Fibroblast of skin of right biceps (primary cell): ENCODE results near the gene SLC16A13.
"Not testable (repeated sequence)": the region's sequence is repeated elsewhere in the genome, so short reads cannot be mapped to it uniquely, and the experiment has no call there.

ENCODE experiments used
- DNase-seq: peaks from one replicate; pipeline ENCODE4 v3.0.0-alpha.2; 2013

The SLC16A13 gene

GRCh38 chr17:7035591-7036368 lies at the start of gene SLC16A13:
Gene SLC16A13, plus strand, starts transcription at chr17:7036015. Its CDS starts 368 bp downstream, at chr17:7036383.
- DNase-seq = peak; percentile 95

GRCh38 chr17:6986676-6987075 lies 49.1 kb upstream of the SLC16A13 start:
- no peak for DNase-seq

GRCh38 chr17:6989779-6990178 lies 46.0 kb upstream of the SLC16A13 start:
- no peak for DNase-seq

GRCh38 chr17:6993613-6994056 lies 42.2 kb upstream of the SLC16A13 start:
- not testable (repeated sequence) for DNase-seq

- DNase-seq = no peak
These were observed 41.7 kb upstream of the SLC16A13 start for GRCh38 chr17:6994118-6994598.

GRCh38 chr17:6994666-6995256 lies 41.1 kb upstream of the SLC16A13 start:
- peak; percentile 64 for DNase-seq

GRCh38 chr17:6995500-6996255 lies 40.1 kb upstream of the SLC16A13 start, which contains the start of gene ALOX12:
Gene ALOX12, plus strand, starts transcription at chr17:6996049. Its CDS starts 69 bp downstream, at chr17:6996118.
- peak; percentile 24 for DNase-seq

GRCh38 chr17:6996256-6997011 lies 39.4 kb upstream of the SLC16A13 start:
- no peak for DNase-seq

GRCh38 chr17:6997171-6997570 lies 38.6 kb upstream of the SLC16A13 start:
- DNase-seq = no peak

GRCh38 chr17:6998855-6999508 lies 36.8 kb upstream of the SLC16A13 start:
- no peak for DNase-seq

GRCh38 chr17:7001318-7001961 lies 34.4 kb upstream of the SLC16A13 start:
- no peak for DNase-seq

- no peak for DNase-seq
These were observed 33.3 kb upstream of the SLC16A13 start for GRCh38 chr17:7002288-7003047.

- no peak for DNase-seq
These were observed 32.1 kb upstream of the SLC16A13 start for GRCh38 chr17:7003745-7004144.

- DNase-seq = peak; percentile 66
These were observed 31.2 kb upstream of the SLC16A13 start for GRCh38 chr17:7004398-7005253.

GRCh38 chr17:7005716-7006115 lies 30.1 kb upstream of the SLC16A13 start:
- DNase-seq = no peak

GRCh38 chr17:7007143-7007542 lies 28.7 kb upstream of the SLC16A13 start:
- no peak for DNase-seq

GRCh38 chr17:7010523-7010922 lies 25.3 kb upstream of the SLC16A13 start:
- DNase-seq = no peak

GRCh38 chr17:7011415-7011814 lies 24.4 kb upstream of the SLC16A13 start:
- DNase-seq = no peak

GRCh38 chr17:7011942-7012254 lies 23.9 kb upstream of the SLC16A13 start:
- no peak for DNase-seq
